ENCODE results near the gene RUNX1.

RUNX1 gene

DNA sequence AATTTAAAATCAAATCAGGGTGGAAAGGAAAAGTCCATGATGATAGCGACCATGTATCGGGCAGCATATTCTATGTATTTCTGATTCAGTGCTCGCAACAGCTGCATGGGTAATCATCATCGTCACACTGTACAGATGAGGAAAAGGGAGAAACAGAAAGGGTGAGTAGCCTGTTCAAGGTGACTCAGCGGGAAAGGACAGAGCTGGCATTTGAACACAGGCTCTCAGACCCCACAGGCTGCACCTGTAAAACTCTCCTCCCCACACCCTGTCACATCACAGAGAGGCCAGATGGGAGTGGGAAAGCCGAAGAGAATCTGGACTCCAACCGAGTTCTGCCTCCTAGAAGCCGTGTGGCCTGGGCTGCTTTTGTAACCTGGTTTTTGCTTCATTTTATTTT, 14.0 kb downstream of the RUNX1 start:
- TF ChIP-seq, protein P1, sequence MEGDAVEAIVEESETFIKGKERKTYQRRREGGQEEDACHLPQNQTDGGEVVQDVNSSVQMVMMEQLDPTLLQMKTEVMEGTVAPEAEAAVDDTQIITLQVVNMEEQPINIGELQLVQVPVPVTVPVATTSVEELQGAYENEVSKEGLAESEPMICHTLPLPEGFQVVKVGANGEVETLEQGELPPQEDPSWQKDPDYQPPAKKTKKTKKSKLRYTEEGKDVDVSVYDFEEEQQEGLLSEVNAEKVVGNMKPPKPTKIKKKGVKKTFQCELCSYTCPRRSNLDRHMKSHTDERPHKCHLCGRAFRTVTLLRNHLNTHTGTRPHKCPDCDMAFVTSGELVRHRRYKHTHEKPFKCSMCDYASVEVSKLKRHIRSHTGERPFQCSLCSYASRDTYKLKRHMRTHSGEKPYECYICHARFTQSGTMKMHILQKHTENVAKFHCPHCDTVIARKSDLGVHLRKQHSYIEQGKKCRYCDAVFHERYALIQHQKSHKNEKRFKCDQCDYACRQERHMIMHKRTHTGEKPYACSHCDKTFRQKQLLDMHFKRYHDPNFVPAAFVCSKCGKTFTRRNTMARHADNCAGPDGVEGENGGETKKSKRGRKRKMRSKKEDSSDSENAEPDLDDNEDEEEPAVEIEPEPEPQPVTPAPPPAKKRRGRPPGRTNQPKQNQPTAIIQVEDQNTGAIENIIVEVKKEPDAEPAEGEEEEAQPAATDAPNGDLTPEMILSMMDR (IDR thresholded peaks at IDR 0.05; ENCODE audit: low read depth, low read length) = no peak
- Histone ChIP-seq H3K27me3 (ENCODE audit: insufficient read depth, low read depth, severe bottlenecking) (peaks cover 98% of the 10 kb centered on the region), H3K27ac (no peak overlapping the region), H3K36me3 (no peaks in the 10 kb centered on the region), H3K9me3 (ENCODE audit: severe bottlenecking) (no peaks in the 10 kb centered on the region), H3K4me3 (ENCODE audit: low read depth, low read length) (no peak overlapping the region)
- no peak for DNase-seq

DNA sequence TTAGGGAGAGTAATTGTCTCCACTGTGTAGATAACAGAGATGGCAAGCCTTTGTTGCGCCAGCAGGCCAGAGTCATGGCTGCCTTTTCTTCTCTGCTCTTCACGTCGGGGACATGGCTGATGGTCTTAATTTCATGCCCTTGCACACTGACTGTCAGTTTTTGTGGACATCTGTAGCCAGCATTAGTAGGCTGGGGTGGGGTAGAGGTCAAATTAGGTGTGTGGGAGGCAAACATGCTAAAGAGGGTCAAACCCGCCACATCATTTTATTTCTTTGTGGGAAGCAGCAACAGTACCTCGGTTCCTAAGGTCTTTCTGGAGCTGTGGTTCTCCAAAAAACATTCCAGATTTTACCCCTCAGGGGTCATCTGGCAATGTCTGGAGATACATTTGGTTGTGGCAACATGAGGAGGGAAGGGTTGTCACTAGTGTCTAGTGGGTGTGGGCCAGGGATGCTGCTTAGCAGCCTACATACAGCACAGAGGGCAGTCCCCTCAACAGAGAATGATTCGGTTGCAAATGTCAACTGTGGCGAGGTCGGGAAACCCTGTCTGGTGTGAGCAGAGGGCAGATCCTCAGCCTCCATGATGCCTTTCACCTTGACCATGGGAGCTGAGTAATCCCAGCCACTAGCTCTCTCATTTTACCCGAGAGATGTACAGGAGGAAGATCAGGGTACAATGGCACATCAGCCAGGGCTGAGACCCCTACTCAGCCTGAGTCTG, 14.7 kb downstream of the RUNX1 start:
- no peaks in the 10 kb centered on the region for H3K9me3 ChIP-seq (ENCODE audit: severe bottlenecking)
- no peak overlapping the region for H3K27ac ChIP-seq
- DNase-seq = no peak
- H3K4me3 ChIP-seq (ENCODE audit: low read depth, low read length) = no peak overlapping the region
- TF ChIP-seq, protein P1 (IDR thresholded peaks at IDR 0.05; ENCODE audit: low read depth, low read length) = no peak
- H3K27me3 ChIP-seq (ENCODE audit: insufficient read depth, low read depth, severe bottlenecking) = peaks cover 98% of the 10 kb centered on the region
- no peaks in the 10 kb centered on the region for H3K36me3 ChIP-seq

DNA sequence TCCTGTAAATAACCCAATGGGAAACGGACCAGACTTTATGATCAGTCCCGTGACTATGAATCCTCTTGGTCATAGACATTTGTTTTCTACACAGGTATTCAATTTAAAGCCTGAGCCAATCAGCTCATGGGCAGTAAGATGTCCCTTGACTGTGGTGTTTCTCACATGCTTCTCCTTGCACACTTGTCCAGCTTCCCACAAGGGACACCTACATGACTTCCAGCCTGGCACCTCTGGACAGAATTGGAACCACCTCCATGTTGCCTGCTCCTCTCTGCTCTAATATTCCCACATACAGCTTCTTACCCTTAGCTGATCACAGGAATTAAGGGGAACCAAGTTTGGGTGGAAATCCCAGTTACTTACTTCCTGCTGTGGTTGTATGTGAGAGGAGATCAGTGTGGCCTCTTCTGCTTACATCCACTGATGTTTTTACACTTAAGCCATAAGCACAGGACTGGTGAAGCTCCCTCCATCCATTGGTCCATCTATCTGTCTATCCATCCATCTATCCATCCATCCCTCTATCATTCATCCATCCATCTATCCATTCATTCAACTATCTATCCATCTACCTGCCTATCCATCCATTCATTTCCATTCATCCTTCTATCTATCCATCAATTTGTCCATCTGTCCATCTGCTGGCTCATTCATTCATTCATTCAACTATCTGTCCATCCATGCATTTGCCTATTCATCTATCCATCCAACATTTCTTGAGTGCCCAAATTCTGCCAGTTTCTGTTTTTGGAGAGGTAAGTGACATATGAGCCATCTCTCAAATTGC, 16.4 kb downstream of the RUNX1 start:
- H3K27me3 ChIP-seq (ENCODE audit: insufficient read depth, low read depth, severe bottlenecking) = peaks cover 100% of the 10 kb centered on the region
- no peak overlapping the region for H3K27ac ChIP-seq
- no peaks in the 10 kb centered on the region for H3K9me3 ChIP-seq (ENCODE audit: severe bottlenecking)
- DNase-seq = no peak
- H3K4me3 ChIP-seq (ENCODE audit: low read depth, low read length) = no peak overlapping the region
- no peaks in the 10 kb centered on the region for H3K36me3 ChIP-seq
- TF ChIP-seq, protein P1 (IDR thresholded peaks at IDR 0.05; ENCODE audit: low read depth, low read length) = no peak

DNA sequence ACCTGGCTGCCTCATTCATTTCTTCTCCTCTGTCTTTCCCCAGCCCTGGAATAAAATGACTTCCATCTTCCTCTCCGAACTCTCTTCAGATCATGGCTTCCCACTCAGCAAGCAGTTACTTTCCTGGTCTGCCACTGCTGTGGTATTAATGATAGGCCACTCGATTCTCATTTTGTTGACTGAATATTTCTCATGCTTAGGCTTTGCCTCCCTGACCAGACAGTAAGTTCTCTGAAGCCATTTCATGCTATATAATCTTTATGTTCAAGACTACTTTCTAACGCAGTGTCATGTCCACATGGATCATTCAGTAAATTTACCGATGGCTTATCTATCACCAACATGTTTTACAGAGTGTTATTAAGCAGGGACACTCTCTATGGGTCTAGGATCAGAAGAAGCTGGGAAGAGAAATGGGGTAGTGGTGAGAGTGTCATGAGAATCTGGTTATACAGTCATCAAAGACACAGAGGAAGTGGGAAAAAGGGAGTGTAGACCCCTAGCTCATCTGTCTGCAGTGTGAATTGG, 20.6 kb downstream of the RUNX1 start:
- no peak overlapping the region for H3K27ac ChIP-seq
- H3K9me3 ChIP-seq (ENCODE audit: severe bottlenecking) = no peaks in the 10 kb centered on the region
- DNase-seq = no peak
- no peaks in the 10 kb centered on the region for H3K36me3 ChIP-seq
- peaks cover 100% of the 10 kb centered on the region for H3K27me3 ChIP-seq (ENCODE audit: insufficient read depth, low read depth, severe bottlenecking)
- H3K4me3 ChIP-seq (ENCODE audit: low read depth, low read length) = no peak overlapping the region
- TF ChIP-seq, protein P1 (IDR thresholded peaks at IDR 0.05; ENCODE audit: low read depth, low read length) = no peak

DNA sequence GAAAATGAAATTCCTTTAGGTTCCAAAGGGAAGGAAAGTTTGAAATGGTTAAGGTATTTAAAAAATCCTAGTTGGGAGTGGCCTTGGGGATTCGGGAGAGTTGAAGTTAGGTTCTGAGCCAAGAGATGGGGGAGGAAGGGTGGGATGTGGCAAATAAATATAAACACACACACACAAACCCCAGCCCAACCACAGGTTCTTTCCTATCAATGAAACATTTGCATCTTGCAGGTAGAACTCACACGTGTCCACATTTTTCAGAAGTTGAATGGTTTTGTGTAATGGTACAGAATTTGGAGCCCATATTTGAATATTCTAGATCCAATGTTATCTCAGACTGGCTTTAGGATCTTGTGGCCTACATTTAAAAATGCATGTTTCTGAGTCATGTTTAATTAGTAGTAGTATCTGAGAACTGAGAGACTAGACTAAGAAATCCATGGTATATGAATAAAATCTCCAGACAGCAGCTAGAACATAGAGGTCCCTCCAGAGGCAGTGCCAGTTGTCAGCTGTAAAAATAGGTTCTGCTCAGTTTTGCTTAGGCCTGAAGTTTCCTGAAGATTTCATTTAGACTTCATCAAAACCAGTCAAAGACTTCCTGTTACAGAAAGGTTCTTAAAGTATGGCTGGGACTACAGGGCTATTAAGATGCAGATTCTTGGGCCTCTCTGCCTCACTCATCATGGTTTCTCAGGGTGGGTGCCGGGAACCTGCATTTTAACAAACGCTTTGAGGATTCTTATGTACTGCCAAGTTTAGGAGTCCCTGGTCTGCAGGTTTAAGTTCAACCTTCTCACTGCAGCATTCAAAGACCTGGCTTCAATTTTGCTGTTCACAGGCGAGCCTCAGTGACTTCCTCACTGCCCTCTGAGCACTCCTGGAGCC, 21.3 kb downstream of the RUNX1 start:
- TF ChIP-seq, protein P1 (IDR thresholded peaks at IDR 0.05; ENCODE audit: low read depth, low read length) = no peak
- Histone ChIP-seq H3K4me3 (ENCODE audit: low read depth, low read length) (no peak overlapping the region), H3K36me3 (no peaks in the 10 kb centered on the region), H3K9me3 (ENCODE audit: severe bottlenecking) (no peaks in the 10 kb centered on the region), H3K27ac (no peak overlapping the region), H3K27me3 (ENCODE audit: insufficient read depth, low read depth, severe bottlenecking) (peaks cover 100% of the 10 kb centered on the region)
- DNase-seq = no peak
